ENCODE results near the gene KANK2. TPM values are rescaled to one million over a fixed set of nuclear protein-coding genes. Genes with fewer than 3 reads are reported as not detected.

KANK2 gene
- total RNA-seq, 1 experiment from 2014 or later = 17.6 TPM

GRCh38 chr19:11190501-11190900, 6.8 kb downstream of the KANK2 start:
- ChIA-PET POLR2A (no interaction called here), CTCF (no interaction called here)
- no peak overlapping the region for H3K27ac Mint-ChIP-seq (ENCODE audit: unreplicated experiment)
- H3K27me3 Mint-ChIP-seq (ENCODE audit: insufficient read depth, unreplicated experiment) = no peaks in the 10 kb centered on the region
- Histone ChIP-seq H3K4me3 (ENCODE audit: low read depth, low read length) (no peak overlapping the region), H3K27me3 (replicated peaks; ENCODE audit: control insufficient read depth, insufficient read depth, low read length) (no peaks in the 10 kb centered on the region), H3K36me3 (ENCODE audit: control insufficient read depth, insufficient read depth, low read length) (no peaks in the 10 kb centered on the region), H3K9me3 (no peaks in the 10 kb centered on the region), H3K4me1 (no peaks in the 10 kb centered on the region)
- H3K4me3 Mint-ChIP-seq (ENCODE audit: unreplicated experiment) = no peak overlapping the region
- intact Hi-C loops (cut with micrococcal nuclease; ENCODE audit: unreplicated experiment) = no loop called here
- peaks cover 17% of the 10 kb centered on the region for H3K36me3 Mint-ChIP-seq (ENCODE audit: insufficient read depth, unreplicated experiment)
- BruUV-seq (replicated peaks) = no TSS peak
- no peak for DNase-seq
- H3K4me1 Mint-ChIP-seq (ENCODE audit: low read depth, unreplicated experiment) = no peaks in the 10 kb centered on the region
- H3K9me3 Mint-ChIP-seq (ENCODE audit: unreplicated experiment) = no peaks in the 10 kb centered on the region
- TF ChIP-seq CTCF (IDR thresholded peaks at IDR 0.05; ENCODE audit: insufficient read depth in 1 of 2, low read depth in 1 of 2, low read length in 1 of 2, severe bottlenecking in 1 of 2, unreplicated experiment in 1 of 2) = no peak

DNA sequence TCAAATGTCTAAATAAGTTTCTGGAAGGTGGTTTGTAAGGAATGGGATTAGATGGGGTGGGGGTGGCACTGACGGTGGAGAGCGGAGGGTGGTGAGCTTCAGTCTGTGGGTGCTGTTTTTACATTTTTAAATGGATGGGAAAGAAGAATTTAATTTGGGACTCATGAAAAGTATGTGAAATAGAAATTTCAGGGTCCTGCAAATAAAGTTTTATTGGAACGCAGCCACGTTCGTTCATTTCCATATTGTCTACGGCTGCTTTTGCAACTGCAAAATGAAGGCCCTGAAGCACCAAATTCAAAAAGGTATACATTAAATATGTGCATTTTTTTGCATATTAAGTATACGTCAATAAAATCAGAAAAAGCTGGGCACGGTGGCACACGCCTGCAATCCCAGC, 9.9 kb downstream of the KANK2 start:
- Mint-ChIP-seq H3K36me3 (ENCODE audit: insufficient read depth, unreplicated experiment) (peaks cover 16% of the 10 kb centered on the region), H3K9me3 (ENCODE audit: unreplicated experiment) (no peaks in the 10 kb centered on the region), H3K4me1 (ENCODE audit: low read depth, unreplicated experiment) (no peaks in the 10 kb centered on the region), H3K27me3 (ENCODE audit: insufficient read depth, unreplicated experiment) (no peaks in the 10 kb centered on the region), H3K27ac (ENCODE audit: unreplicated experiment) (no peak overlapping the region), H3K4me3 (ENCODE audit: unreplicated experiment) (no peak overlapping the region)
- no TSS peak for BruUV-seq (replicated peaks)
- no peak overlapping the region for H3K4me3 ChIP-seq (ENCODE audit: low read depth, low read length)
- no peak for DNase-seq
- no peaks in the 10 kb centered on the region for H3K4me1 ChIP-seq
- no peaks in the 10 kb centered on the region for H3K27me3 ChIP-seq (replicated peaks; ENCODE audit: control insufficient read depth, insufficient read depth, low read length)
- no peak for TF ChIP-seq CTCF (IDR thresholded peaks at IDR 0.05; ENCODE audit: insufficient read depth in 1 of 2, low read depth in 1 of 2, low read length in 1 of 2, severe bottlenecking in 1 of 2, unreplicated experiment in 1 of 2)
- intact Hi-C loops (cut with micrococcal nuclease; ENCODE audit: unreplicated experiment) = no loop called here
- CTCF ChIA-PET = no interaction called here
- H3K9me3 ChIP-seq = no peaks in the 10 kb centered on the region; the same call in 1 of the 2 replicates
- H3K36me3 ChIP-seq (ENCODE audit: control insufficient read depth, insufficient read depth, low read length) = no peaks in the 10 kb centered on the region
- POLR2A ChIA-PET = no interaction called here

DNA sequence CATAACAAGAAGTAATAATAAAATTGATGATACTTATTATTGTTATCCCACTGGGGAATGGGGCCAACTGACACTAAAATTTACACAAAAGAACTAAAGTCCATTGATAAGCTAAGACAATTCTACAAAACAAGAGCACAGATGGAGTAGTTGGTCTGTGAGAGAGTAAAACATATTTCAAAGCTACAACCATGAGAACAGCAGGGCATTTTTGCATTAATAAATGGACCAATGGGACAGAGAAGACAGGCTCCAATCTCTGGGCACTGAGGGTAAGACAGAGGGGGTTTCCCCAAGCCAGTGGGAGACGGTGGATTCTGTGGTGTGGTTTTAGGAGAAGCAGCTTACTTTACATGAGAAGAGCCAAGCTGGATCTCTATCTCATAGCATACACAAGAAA, 14.4 kb downstream of the KANK2 start:
- H3K4me1 Mint-ChIP-seq (ENCODE audit: low read depth, unreplicated experiment) = no peaks in the 10 kb centered on the region
- CTCF ChIA-PET = interaction anchor here (0.6 kb wide), 1 partner anchor 1184 kb away, joined by 6 read pairs; no protein-coding TSS in a partner anchor
- TF ChIP-seq CTCF (IDR thresholded peaks at IDR 0.05; ENCODE audit: insufficient read depth in 1 of 2, low read depth in 1 of 2, low read length in 1 of 2, severe bottlenecking in 1 of 2, unreplicated experiment in 1 of 2) = no peak
- Histone ChIP-seq H3K27me3 (replicated peaks; ENCODE audit: control insufficient read depth, insufficient read depth, low read length) (no peaks in the 10 kb centered on the region), H3K36me3 (ENCODE audit: control insufficient read depth, insufficient read depth, low read length) (no peaks in the 10 kb centered on the region), H3K4me3 (ENCODE audit: low read depth, low read length) (no peak overlapping the region), H3K4me1 (no peaks in the 10 kb centered on the region), H3K9me3 (no peaks in the 10 kb centered on the region; the same call in 1 of the 2 replicates)
- no peaks in the 10 kb centered on the region for H3K9me3 Mint-ChIP-seq (ENCODE audit: unreplicated experiment)
- intact Hi-C loops (cut with micrococcal nuclease; ENCODE audit: unreplicated experiment) = no loop called here
- no peak for DNase-seq
- H3K36me3 Mint-ChIP-seq (ENCODE audit: insufficient read depth, unreplicated experiment) = peaks cover 16% of the 10 kb centered on the region
- no peaks in the 10 kb centered on the region for H3K27me3 Mint-ChIP-seq (ENCODE audit: insufficient read depth, unreplicated experiment)
- no TSS peak for BruUV-seq (replicated peaks)
- no peak overlapping the region for H3K4me3 Mint-ChIP-seq (ENCODE audit: unreplicated experiment)
- no peak overlapping the region for H3K27ac Mint-ChIP-seq (ENCODE audit: unreplicated experiment)
- POLR2A ChIA-PET = no interaction called here
